ENCODE data around the gene RPS14.

GRCh38 chr5:150406723-150407095, 42.8 kb downstream of the RPS14 start:
- TF ChIP-seq CTCF (IDR thresholded peaks at IDR 0.05), result no peak
- no peak for TF ChIP-seq POLR2A (IDR thresholded peaks at IDR 0.05)

Measured in esophagus squamous epithelium (tissue), 4 donors.